Effector memory CD8-positive, alpha-beta T cell (primary cell): ENCODE results near the gene CRTAP.
"Not testable (repeated sequence)": the region's sequence is repeated elsewhere in the genome, so short reads cannot be mapped to it uniquely, and the experiment has no call there.

Source experiments
- ATAC-seq: fragments of 150-1000 bp; cut with Tn5 transposase; replicated peaks from 2 replicates; pipeline ENCODE4 v1.10.0; 2021; ENCODE audit warnings: mild to moderate bottlenecking, moderate library complexity
- DNase-seq, 3 experiments: peaks; one replicate each; pipeline ENCODE4 v3.0.0; 2021
- H3K27ac Mint-ChIP-seq, 2 donors: one replicate each; pipeline ENCODE4 v1.8.0; 2022; ENCODE audit warnings: mild to moderate bottlenecking in 2 of 2, mixed read lengths in 2 of 2, moderate library complexity in 2 of 2
- H3K27me3 Mint-ChIP-seq, 2 donors: one replicate each; pipeline ENCODE4 v1.8.0; 2022; ENCODE audit warnings: mixed read lengths in 2 of 2
- H3K36me3 Mint-ChIP-seq: one replicate; pipeline ENCODE4 v1.8.0; 2022; ENCODE audit warnings: mild to moderate bottlenecking, moderate library complexity, mixed read lengths; ENCODE audit not compliant: insufficient read depth
- H3K4me1 Mint-ChIP-seq, 2 donors: one replicate each; pipeline ENCODE4 v1.8.0; 2022; ENCODE audit warnings: low read depth in 2 of 2, mixed read lengths in 2 of 2
- H3K4me3 Mint-ChIP-seq, 2 donors: one replicate each; pipeline ENCODE4 v1.8.0; 2022; ENCODE audit warnings: mild to moderate bottlenecking in 2 of 2, mixed read lengths in 2 of 2, moderate library complexity in 2 of 2
- H3K9me3 Mint-ChIP-seq, 2 donors: one replicate each; pipeline ENCODE4 v1.8.0; 2022; ENCODE audit warnings: mixed read lengths in 2 of 2

CRTAP gene

DNA sequence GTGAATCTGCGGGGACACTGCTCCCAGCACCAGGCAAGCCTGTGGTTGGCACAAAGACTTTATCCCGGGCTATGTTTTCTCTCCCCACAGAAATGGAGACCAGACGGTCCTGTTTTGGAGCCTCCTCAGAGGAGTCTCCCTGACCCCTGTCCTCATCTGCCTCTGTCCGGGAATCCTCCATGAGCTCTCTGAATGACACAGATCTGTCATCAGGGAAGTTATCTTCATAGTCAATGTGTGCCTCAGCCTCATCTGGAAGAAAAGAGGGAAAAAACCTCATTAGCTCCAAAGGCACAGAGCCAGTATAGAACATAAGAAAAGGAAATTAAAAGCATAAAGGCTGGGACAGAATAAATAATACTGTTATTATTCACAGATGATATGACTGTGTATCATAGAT is 40.0 kb downstream of the CRTAP start:
- DNase-seq, result no peak
- Mint-ChIP-seq H3K36me3 (no peaks in the 10 kb centered on the region), H3K4me3 (no peak overlapping the region), H3K27ac (no peak overlapping the region), H3K4me1 (no peaks in the 10 kb centered on the region), H3K27me3 (peaks cover 54 to 59% of the 10 kb centered on the region in 2 donors), H3K9me3 (no peaks in the 10 kb centered on the region)
- no peak for ATAC-seq

- Mint-ChIP-seq H3K9me3 (no peaks in the 10 kb centered on the region), H3K36me3 (no peaks in the 10 kb centered on the region), H3K27ac (no peak overlapping the region), H3K4me3 (no peak overlapping the region), H3K27me3 (peaks cover 68 to 74% of the 10 kb centered on the region in 2 donors), H3K4me1 (no peaks in the 10 kb centered on the region)
- DNase-seq, result no peak
- no peak for ATAC-seq
Observed at GRCh38 chr3:33155301-33155700, 41.5 kb downstream of the CRTAP start.

DNA sequence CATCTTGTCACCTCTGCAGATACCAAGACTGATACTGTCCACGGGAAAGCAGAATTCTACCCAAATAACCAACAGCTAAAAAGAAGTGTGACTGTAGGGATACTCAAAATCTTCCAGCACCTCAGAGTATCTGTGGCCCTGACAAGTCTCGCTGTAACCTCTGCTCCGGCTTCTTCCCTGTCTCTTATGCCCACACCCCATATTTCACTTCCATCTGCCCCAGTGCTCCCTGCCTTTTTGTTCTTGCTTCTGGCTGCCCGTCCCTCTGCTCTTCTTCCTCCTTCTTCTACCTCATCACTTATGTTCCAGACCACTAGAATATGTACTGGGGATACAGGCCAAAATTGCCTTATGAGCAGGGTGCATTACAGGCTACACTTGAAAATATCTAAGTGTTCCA is 45.4 kb downstream of the CRTAP start:
- Mint-ChIP-seq H3K4me1 (no peaks in the 10 kb centered on the region), H3K9me3 (no peaks in the 10 kb centered on the region), H3K4me3 (no peak overlapping the region), H3K36me3 (no peaks in the 10 kb centered on the region), H3K27ac (no peak overlapping the region), H3K27me3 (peaks cover 67 to 74% of the 10 kb centered on the region in 2 donors)
- ATAC-seq, result no peak
- no peak for DNase-seq

DNA sequence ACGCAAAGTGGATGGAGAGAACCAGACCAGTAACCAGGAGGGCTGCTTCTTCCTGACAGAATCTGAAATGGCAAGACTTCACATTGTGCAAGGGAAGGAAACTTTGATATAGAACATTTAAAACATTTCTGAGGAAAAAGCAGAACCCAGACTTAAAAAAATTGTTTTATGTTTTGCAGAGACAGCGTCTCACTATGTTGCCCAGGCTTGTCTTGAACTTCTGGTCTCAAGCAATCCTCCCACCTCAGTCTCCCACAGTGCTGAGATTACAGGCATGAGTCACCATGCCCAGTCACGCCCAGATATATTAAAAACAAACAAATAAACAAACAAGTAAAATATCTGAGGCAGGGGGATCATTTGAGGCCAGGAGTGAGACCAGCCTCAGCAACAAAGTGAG is 46.2 kb downstream of the CRTAP start:
- Mint-ChIP-seq H3K4me3 (no peak overlapping the region), H3K9me3 (no peaks in the 10 kb centered on the region), H3K36me3 (no peaks in the 10 kb centered on the region), H3K27ac (no peak overlapping the region), H3K27me3 (peaks cover 62 to 71% of the 10 kb centered on the region in 2 donors), H3K4me1 (no peaks in the 10 kb centered on the region)
- no peak for ATAC-seq
- DNase-seq, result no peak

- DNase-seq, H3K4me1 Mint-ChIP-seq, H3K27ac Mint-ChIP-seq, ATAC-seq, H3K9me3 Mint-ChIP-seq, H3K36me3 Mint-ChIP-seq, H3K4me3 Mint-ChIP-seq: not testable (repeated sequence)
- H3K27me3 Mint-ChIP-seq, result peaks cover 37 to 46% of the 10 kb centered on the region in 2 donors
Observed at GRCh38 chr3:33162621-33163020, 48.8 kb downstream of the CRTAP start.

GRCh38 chr3:33165372-33165771 is 51.6 kb downstream of the CRTAP start:
- peaks cover 9 to 19% of the 10 kb centered on the region in 2 donors for H3K27me3 Mint-ChIP-seq
- no peak overlapping the region for H3K27ac Mint-ChIP-seq
- H3K36me3 Mint-ChIP-seq, result no peaks in the 10 kb centered on the region
- no peaks in the 10 kb centered on the region for H3K9me3 Mint-ChIP-seq
- no peak for ATAC-seq
- H3K4me1 Mint-ChIP-seq, result no peaks in the 10 kb centered on the region
- H3K4me3 Mint-ChIP-seq, result no peak overlapping the region
- no peak for DNase-seq

DNA sequence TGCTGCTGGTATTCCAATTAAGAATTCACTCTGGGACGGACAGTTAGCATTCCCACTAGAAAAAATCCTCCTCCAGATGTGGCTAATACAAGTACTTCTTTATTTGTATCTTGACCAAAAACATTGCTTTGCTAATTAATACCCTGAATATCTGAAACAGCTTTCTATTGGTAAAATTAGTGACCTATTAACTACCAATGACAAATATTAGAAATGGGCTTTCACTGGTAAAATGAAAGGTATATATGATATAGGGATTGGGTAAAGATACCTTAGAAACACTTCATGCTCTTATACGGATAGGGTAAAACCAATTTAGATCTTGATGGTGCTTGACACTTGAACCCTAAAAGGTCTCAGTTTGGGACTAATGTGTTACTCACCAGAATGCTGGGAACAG is 52.3 kb downstream of the CRTAP start:
- Mint-ChIP-seq H3K36me3 (no peaks in the 10 kb centered on the region), H3K9me3 (no peaks in the 10 kb centered on the region), H3K27me3 (peaks cover 2 to 12% of the 10 kb centered on the region in 2 donors), H3K4me1 (peaks cover 0 to 3% of the 10 kb centered on the region in 2 donors), H3K27ac (no peak overlapping the region), H3K4me3 (no peak overlapping the region)
- no peak for DNase-seq
- ATAC-seq, result no peak

DNA sequence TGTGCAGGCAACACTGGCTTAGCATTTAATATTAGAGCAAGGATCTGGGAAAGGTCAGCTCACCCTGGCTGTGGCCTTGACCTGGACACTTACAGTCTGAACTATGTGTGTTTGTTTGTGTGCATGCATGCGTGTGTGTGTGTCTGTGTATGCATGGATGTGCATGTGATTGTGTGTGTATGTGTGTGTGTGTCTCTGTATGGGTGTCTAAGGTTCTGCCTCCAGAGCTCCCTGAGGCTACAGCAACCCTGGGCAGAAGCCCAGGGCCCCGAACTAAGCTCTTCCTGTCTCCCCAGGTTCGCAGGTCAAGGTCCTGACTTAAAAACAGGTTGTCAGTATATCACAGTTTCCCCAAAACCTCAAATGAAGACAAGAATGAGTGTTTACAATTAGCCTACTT is 53.5 kb downstream of the CRTAP start:
- no peak for DNase-seq
- Mint-ChIP-seq H3K27me3 (peaks cover 0 to 1% of the 10 kb centered on the region in 2 donors), H3K36me3 (no peaks in the 10 kb centered on the region), H3K9me3 (no peaks in the 10 kb centered on the region), H3K27ac (no peak overlapping the region), H3K4me3 (no peak overlapping the region), H3K4me1 (peaks cover 8 to 9% of the 10 kb centered on the region in 2 donors)
- no peak for ATAC-seq

DNA sequence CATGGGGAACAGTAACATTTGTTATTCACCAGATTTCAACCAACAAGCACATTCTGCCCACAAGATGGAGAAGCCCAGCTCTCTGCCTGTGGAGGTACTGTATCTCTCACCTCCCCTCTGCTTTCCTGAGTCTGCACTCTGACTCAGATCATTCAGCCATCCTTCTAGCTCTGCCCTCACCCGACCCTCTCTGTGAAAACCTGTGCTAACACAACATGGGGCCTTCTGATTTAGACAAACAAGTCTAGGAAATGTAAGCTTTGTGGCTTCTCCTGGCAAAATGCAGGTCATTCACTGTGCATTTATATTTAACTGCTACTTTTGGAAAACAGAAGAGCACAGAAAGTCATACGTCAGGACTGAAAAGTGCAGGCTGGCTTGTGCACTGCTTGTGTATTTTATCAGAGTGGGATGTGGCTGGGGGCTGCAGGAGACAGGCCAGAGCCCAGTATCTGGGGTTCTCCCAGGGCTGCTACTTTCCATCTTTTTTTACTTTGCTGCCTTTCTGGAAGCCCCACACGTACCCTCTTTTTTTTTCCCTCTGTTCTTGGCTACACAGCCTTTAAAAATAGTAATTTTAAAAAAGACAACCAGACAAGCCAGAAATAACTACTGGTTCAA is 54.0 kb downstream of the CRTAP start:
- no peak for DNase-seq

DNA sequence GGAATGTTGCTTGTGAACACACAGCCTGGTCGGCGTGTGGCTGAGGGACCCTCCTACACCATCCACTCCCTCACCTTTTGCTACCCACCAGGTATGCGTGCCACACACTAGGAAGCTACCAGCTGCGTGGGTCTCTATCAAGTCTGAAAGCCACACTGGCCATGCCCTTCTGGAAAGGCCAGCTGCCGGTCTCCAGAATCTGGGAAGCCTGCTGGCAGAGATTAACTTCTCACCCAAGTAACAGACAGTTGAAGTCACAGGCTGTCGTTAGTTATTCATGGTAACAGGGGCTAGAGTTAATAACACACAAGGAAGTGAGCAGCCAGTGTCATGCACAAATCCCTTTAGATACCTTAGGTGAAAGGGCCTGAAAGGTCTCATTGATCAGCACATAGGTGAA is 56.7 kb downstream of the CRTAP start:
- Mint-ChIP-seq H3K9me3 (no peaks in the 10 kb centered on the region), H3K27me3 (no peaks in the 10 kb centered on the region), H3K4me3 (no peak overlapping the region), H3K4me1 (peaks cover 8 to 9% of the 10 kb centered on the region in 2 donors), H3K36me3 (no peaks in the 10 kb centered on the region), H3K27ac (no peak overlapping the region)
- ATAC-seq (no peak), DNase-seq (no peak)

More for the DNA sequence above, 54.0 kb downstream of the CRTAP start:
- ATAC-seq, result no peak
- H3K27me3 Mint-ChIP-seq, result no peaks in the 10 kb centered on the region
- no peak overlapping the region for H3K4me3 Mint-ChIP-seq
- no peaks in the 10 kb centered on the region for H3K36me3 Mint-ChIP-seq
- H3K9me3 Mint-ChIP-seq, result no peaks in the 10 kb centered on the region
- peaks cover 8 to 9% of the 10 kb centered on the region in 2 donors for H3K4me1 Mint-ChIP-seq
- peak overlapping the region in 1 of 2 donors; percentile 55 for H3K27ac Mint-ChIP-seq

- H3K27me3 Mint-ChIP-seq, result no peaks in the 10 kb centered on the region
- H3K27ac Mint-ChIP-seq, result no peak overlapping the region
- H3K4me3 Mint-ChIP-seq, result no peak overlapping the region
- H3K36me3 Mint-ChIP-seq, result no peaks in the 10 kb centered on the region
- H3K4me1 Mint-ChIP-seq, result peaks cover 8 to 9% of the 10 kb centered on the region in 2 donors
- no peaks in the 10 kb centered on the region for H3K9me3 Mint-ChIP-seq
- DNase-seq (no peak), ATAC-seq (no peak)
Observed at GRCh38 chr3:33171580-33171979, 57.8 kb downstream of the CRTAP start.

DNA sequence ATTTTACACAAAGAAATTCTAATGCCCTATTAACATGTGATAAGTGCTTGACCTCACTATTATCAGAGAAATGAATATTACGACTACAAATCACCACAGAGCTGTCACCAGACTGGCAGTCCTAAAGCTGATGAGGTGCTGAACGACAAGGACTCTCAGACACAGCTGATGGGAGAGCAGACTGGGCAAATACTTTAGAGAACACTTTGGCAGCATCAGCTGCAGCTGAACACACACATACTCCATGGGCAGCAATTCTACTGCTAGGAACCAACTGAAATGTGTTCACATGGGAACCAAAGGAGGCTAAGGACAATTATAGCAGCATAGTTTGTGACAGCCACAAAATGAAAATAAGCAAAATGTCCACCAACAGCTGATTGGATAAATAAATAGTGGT is 59.3 kb downstream of the CRTAP start:
- no peak overlapping the region for H3K27ac Mint-ChIP-seq
- H3K36me3 Mint-ChIP-seq, result no peaks in the 10 kb centered on the region
- H3K27me3 Mint-ChIP-seq, result no peaks in the 10 kb centered on the region
- no peaks in the 10 kb centered on the region for H3K9me3 Mint-ChIP-seq
- no peak overlapping the region for H3K4me3 Mint-ChIP-seq
- ATAC-seq, result no peak
- peaks cover 8 to 9% of the 10 kb centered on the region in 2 donors for H3K4me1 Mint-ChIP-seq
- DNase-seq, result no peak

DNA sequence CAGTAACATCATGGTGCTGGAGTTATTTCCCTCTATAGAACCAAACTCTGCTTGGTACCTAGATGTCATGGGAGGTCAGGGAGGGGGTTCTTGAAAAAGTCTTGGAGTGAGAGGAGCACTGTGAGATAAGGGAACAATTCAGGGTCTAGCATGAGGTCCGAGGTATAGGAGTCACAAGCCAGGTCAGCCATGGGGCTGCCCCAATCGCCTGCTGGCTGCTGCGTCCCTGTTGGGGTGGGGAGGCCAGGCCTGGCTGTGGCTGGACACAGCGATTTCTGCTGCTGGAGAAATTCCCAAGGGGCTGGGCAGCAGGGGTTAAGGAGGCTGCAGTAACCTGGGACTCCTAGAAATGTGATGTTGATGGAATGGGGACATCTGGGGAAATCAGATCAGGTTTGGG is 59.9 kb downstream of the CRTAP start:
- H3K36me3 Mint-ChIP-seq, result no peaks in the 10 kb centered on the region
- H3K4me3 Mint-ChIP-seq, result no peak overlapping the region
- no peak overlapping the region for H3K27ac Mint-ChIP-seq
- no peaks in the 10 kb centered on the region for H3K27me3 Mint-ChIP-seq
- DNase-seq, result no peak
- ATAC-seq, result no peak
- no peaks in the 10 kb centered on the region for H3K9me3 Mint-ChIP-seq
- H3K4me1 Mint-ChIP-seq, result peaks cover 8 to 9% of the 10 kb centered on the region in 2 donors

DNA sequence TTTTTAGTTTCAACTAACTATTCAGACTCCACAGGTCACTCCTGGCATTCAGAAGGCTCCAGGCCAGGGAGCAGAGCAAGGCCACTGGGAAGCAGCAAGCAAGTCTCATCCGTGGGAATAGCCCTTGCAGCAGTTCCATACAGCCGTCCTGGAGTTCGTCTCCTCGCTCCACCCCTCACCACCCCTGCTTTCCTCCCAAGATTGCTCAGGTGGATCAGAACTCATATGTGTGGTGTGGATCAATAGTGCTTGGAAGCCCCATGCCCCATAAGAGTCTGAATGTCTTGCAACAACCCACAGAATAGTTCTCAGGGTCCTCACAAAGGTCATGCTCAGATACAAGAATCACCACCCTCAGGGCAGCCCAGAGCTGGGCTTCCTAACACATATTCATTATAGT is 60.3 kb downstream of the CRTAP start:
- peaks cover 8 to 9% of the 10 kb centered on the region in 2 donors for H3K4me1 Mint-ChIP-seq
- H3K27ac Mint-ChIP-seq, result no peak overlapping the region
- DNase-seq (no peak), ATAC-seq (no peak)
- no peak overlapping the region for H3K4me3 Mint-ChIP-seq
- H3K9me3 Mint-ChIP-seq, result no peaks in the 10 kb centered on the region
- H3K36me3 Mint-ChIP-seq, result no peaks in the 10 kb centered on the region
- no peaks in the 10 kb centered on the region for H3K27me3 Mint-ChIP-seq
